ENCODE results near the gene GPX1.
"Not testable (repeated sequence)": the region's sequence is repeated elsewhere in the genome, so short reads cannot be mapped to it uniquely, and the experiment has no call there.

Gene GPX1

DNA sequence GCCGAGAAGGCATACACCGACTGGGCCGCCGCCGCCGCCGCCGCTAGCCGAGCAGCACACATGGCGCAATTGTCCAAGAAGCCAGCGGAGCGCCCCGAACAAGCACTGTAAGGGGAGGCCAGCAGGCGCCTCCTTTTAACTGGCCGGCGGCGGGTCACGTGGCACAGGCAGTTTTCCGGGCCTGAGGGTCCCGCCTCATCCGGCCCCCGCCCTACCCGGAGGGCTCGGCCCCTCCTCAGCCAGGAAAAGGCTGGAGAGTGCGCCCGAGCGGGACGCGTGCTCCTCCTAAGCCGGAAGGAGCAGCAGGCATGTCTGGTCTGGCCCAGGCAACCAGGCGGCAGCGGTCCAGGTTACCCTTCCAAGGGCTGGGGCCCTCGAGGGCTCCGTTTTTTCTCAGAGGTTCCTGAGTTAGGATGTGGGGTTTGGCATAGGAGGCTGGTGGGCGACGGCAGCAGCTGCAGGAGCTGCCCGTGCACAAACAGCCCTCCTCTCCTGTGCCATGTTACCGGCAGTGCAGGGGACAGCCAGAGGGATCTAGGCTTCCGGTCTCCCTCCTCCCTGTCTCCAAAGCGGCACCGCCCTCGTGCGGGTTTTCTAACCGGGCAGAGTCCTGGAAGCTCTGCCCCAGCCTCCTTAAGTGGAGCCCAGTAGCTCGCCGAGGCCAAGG lies at the start of gene GPX1:
GPX1 (minus strand) TSS at position 137 of the 667 bp plus-strand sequence; CDS start at position 62, 75 bp downstream.
- peak within 1 kb of the TSS; percentile 63; the same call in 1 of the 2 replicates for H3K4me2 ChIP-seq (ENCODE audit: low read depth, low read length)
- peaks cover 7% of the 10 kb centered on the region for H3K4me1 ChIP-seq (ENCODE audit: low read length)
- H3K9me3 ChIP-seq (replicated peaks; ENCODE audit: insufficient read depth, low read length): no peaks in the 10 kb centered on the region
- H3K4me3 ChIP-seq (ENCODE audit: low read length): peak within 1 kb of the TSS; percentile 53
- no peaks in the 10 kb centered on the region for H3K9me2 ChIP-seq (replicated peaks; ENCODE audit: insufficient read depth, low read length)
- no peaks in the 10 kb centered on the region; the same call in 1 of the 2 replicates for H4K20me1 ChIP-seq (ENCODE audit: insufficient read depth, low read length)
- TF ChIP-seq, protein P1, sequence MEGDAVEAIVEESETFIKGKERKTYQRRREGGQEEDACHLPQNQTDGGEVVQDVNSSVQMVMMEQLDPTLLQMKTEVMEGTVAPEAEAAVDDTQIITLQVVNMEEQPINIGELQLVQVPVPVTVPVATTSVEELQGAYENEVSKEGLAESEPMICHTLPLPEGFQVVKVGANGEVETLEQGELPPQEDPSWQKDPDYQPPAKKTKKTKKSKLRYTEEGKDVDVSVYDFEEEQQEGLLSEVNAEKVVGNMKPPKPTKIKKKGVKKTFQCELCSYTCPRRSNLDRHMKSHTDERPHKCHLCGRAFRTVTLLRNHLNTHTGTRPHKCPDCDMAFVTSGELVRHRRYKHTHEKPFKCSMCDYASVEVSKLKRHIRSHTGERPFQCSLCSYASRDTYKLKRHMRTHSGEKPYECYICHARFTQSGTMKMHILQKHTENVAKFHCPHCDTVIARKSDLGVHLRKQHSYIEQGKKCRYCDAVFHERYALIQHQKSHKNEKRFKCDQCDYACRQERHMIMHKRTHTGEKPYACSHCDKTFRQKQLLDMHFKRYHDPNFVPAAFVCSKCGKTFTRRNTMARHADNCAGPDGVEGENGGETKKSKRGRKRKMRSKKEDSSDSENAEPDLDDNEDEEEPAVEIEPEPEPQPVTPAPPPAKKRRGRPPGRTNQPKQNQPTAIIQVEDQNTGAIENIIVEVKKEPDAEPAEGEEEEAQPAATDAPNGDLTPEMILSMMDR (IDR thresholded peaks at IDR 0.05; ENCODE audit: low read length): no peak
- TF ChIP-seq EZH2 (optimal IDR thresholded peaks at IDR 0.05; ENCODE audit: low read depth, low read length) (no peak), EZH2phosphoT487 (IDR thresholded peaks at IDR 0.05; ENCODE audit: low read length) (no peak)
- no peak within 1 kb of the TSS for H2AFZ ChIP-seq (ENCODE audit: low read length)
- H3K9ac ChIP-seq (ENCODE audit: low read length): peak within 1 kb of the TSS; percentile 37; the same call in 1 of the 2 replicates
- peaks cover 8% of the 10 kb centered on the region for H3K36me3 ChIP-seq (replicated peaks; ENCODE audit: insufficient read depth, low read length)
- H3K79me2 ChIP-seq (ENCODE audit: low read length): peaks cover 21% of the 10 kb centered on the region
- peak; percentile 79 for DNase-seq
- no peaks in the 10 kb centered on the region for H3K27me3 ChIP-seq (replicated peaks; ENCODE audit: insufficient read depth, low read length)
- H3F3A ChIP-seq (ENCODE audit: insufficient read depth, low read length): peaks cover 19% of the 10 kb centered on the region; the same call in 1 of the 2 replicates
- peak within 1 kb of the TSS; percentile 2; the same call in 1 of the 2 replicates for H3K27ac ChIP-seq (ENCODE audit: low read length)

DNA sequence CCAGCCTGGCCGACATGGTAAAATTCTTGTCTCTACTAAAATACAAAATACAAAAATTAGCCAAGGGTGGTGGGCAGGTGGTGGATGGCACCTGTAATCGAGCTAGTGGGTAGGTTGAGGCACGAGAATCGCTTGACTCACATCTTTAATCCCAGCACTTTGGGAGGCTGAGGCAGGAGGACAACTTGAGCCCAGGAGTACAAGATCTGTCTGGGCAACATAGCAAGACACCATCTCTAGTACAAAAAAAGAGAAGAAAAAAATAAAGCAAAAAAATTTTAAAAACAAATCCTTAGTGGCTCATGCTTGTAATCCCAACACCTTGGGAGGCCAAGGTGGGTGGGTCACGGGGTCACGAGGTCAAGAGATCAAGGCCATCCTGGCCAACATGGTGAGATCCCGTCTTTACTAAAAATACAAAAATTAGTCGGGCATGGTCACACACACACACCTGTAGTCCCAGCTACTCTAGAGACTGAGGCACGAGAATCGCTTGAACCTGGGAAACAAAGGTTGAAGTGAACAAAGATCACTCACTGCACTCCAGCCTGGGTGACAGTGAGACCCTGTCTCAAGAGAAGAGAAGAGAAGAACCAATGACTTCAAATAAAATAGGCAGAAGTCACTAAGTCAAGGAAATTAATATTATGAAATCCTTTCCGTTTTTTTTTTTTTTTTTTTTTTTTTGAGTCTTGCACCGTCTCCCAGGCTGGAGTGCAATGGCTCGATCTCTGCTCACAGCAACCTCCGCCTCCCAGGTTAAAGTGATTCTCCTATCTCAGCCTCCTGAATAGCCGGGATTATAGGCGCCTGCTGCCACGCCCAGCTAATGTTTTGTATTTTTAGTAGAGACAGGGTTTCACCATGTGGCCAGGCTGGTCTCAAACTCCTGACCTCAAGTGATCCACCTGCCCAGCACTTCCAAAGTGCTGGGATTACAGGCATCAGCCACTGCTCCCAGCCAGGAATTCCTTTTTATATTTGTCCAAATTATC lies 48.7 kb upstream of the GPX1 start:
- H3K9me2 ChIP-seq (replicated peaks; ENCODE audit: insufficient read depth, low read length): no peaks in the 10 kb centered on the region
- H3K4me1 ChIP-seq (ENCODE audit: low read length): peaks cover 11% of the 10 kb centered on the region
- H3K9ac ChIP-seq (ENCODE audit: low read length): no peak overlapping the region
- H4K20me1 ChIP-seq (ENCODE audit: insufficient read depth, low read length): peaks cover 67% of the 10 kb centered on the region
- H3K27me3 ChIP-seq (replicated peaks; ENCODE audit: insufficient read depth, low read length): no peaks in the 10 kb centered on the region
- TF ChIP-seq EZH2 (optimal IDR thresholded peaks at IDR 0.05; ENCODE audit: low read depth, low read length): no peak
- TF ChIP-seq EZH2phosphoT487 (IDR thresholded peaks at IDR 0.05; ENCODE audit: low read length): no peak
- TF ChIP-seq, protein P1 (IDR thresholded peaks at IDR 0.05; ENCODE audit: low read length): no peak
- no peak overlapping the region for H3K4me2 ChIP-seq (ENCODE audit: low read depth, low read length)
- no peak overlapping the region for H3K27ac ChIP-seq (ENCODE audit: low read length)
- no peak overlapping the region for H3K4me3 ChIP-seq (ENCODE audit: low read length)
- peaks cover 96% of the 10 kb centered on the region for H3K79me2 ChIP-seq (ENCODE audit: low read length)
- no peaks in the 10 kb centered on the region for H3K9me3 ChIP-seq (replicated peaks; ENCODE audit: insufficient read depth, low read length)
- DNase-seq: no peak
- no peaks in the 10 kb centered on the region; the same call in 1 of the 2 replicates for H3K36me3 ChIP-seq (replicated peaks; ENCODE audit: insufficient read depth, low read length)
- no peak overlapping the region for H2AFZ ChIP-seq (ENCODE audit: low read length)
- peaks cover 10% of the 10 kb centered on the region; the same call in 1 of the 2 replicates for H3F3A ChIP-seq (ENCODE audit: insufficient read depth, low read length)

DNA sequence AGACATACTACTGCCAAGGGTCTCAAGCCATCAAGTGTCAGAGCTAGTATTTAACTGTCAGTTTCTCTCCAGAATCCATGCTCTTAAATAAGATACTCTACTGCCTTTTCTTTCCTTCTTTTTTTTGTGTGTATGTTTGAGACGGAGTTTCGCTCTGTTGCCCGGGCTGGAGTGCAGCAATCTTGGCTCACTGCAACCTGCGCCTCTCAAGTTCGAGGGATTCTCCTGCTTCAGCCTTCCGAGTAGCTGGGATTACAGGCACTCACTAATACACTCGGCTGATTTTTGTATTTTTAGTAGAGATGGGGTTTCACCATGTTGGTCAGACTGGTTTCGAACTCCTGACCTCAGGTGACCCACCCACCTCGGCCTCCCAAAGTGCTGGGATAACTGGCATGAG lies 47.4 kb upstream of the GPX1 start:
- Histone ChIP-seq H3F3A (ENCODE audit: insufficient read depth, low read length) (peaks cover 10% of the 10 kb centered on the region; the same call in 1 of the 2 replicates), H4K20me1 (ENCODE audit: insufficient read depth, low read length) (peaks cover 75% of the 10 kb centered on the region)

More for the DNA sequence above, 47.4 kb upstream of the GPX1 start:
- H3K4me3 ChIP-seq (ENCODE audit: low read length); H3K9me2 ChIP-seq (replicated peaks; ENCODE audit: insufficient read depth, low read length); H3K4me2 ChIP-seq (ENCODE audit: low read depth, low read length); H3K27me3 ChIP-seq (replicated peaks; ENCODE audit: insufficient read depth, low read length); H3K27ac ChIP-seq (ENCODE audit: low read length); H3K9me3 ChIP-seq (replicated peaks; ENCODE audit: insufficient read depth, low read length); H3K36me3 ChIP-seq (replicated peaks; ENCODE audit: insufficient read depth, low read length); H2AFZ ChIP-seq (ENCODE audit: low read length); DNase-seq; H3K9ac ChIP-seq (ENCODE audit: low read length): not testable (repeated sequence)
- Histone ChIP-seq H3K79me2 (ENCODE audit: low read length) (peaks cover 100% of the 10 kb centered on the region), H3K4me1 (ENCODE audit: low read length) (peaks cover 11% of the 10 kb centered on the region)

Measured in MM.1S (cell line).